ENCODE data around the gene OR4K2. TPM values are rescaled to one million over a fixed set of nuclear protein-coding genes. Genes with fewer than 3 reads are reported as not detected.
A peak's percentile ranks its signal among the peaks of the same experiment; 100 is the strongest.

The OR4K2 gene
- total RNA-seq, 1 experiment from 2014 or later = not detected

GRCh38 chr14:19918553-19919264, 43.8 kb downstream of the OR4K2 start:
- Histone ChIP-seq H3K4me3 (ENCODE audit: low read depth in 2 of 2, low read length in 2 of 2) (no peak overlapping the region), H3K36me3 (ENCODE audit: control insufficient read depth, insufficient read depth, low read length) (no peaks in the 10 kb centered on the region), H3K4me1 (ENCODE audit: control insufficient read depth, insufficient read depth, low read length) (no peaks in the 10 kb centered on the region; the same call in none of the 2 replicates), H3K27me3 (ENCODE audit: control insufficient read depth, insufficient read depth, low read length) (no peaks in the 10 kb centered on the region), H3K27ac (ENCODE audit: low read length) (peak overlapping the region; percentile 23; the same call in 1 of the 2 replicates), H3K9me3 (ENCODE audit: control insufficient read depth, insufficient read depth, low read depth, low read length) (no peaks in the 10 kb centered on the region)
- TF ChIP-seq POLR2AphosphoS5 (IDR thresholded peaks at IDR 0.05; ENCODE audit: low read depth, low read length) (no peak), REST (IDR thresholded peaks at IDR 0.05; ENCODE audit: insufficient read depth in 1 of 2, low read depth in 2 of 2, low read length in 1 of 2) (no peak), SIN3A (IDR thresholded peaks at IDR 0.05; ENCODE audit: borderline replicate concordance, insufficient read depth, low read depth, low read length) (no peak), TCF7L2 (IDR thresholded peaks at IDR 0.05; ENCODE audit: low read depth, low read length) (no peak)
- TF ChIP-seq, protein P1, sequence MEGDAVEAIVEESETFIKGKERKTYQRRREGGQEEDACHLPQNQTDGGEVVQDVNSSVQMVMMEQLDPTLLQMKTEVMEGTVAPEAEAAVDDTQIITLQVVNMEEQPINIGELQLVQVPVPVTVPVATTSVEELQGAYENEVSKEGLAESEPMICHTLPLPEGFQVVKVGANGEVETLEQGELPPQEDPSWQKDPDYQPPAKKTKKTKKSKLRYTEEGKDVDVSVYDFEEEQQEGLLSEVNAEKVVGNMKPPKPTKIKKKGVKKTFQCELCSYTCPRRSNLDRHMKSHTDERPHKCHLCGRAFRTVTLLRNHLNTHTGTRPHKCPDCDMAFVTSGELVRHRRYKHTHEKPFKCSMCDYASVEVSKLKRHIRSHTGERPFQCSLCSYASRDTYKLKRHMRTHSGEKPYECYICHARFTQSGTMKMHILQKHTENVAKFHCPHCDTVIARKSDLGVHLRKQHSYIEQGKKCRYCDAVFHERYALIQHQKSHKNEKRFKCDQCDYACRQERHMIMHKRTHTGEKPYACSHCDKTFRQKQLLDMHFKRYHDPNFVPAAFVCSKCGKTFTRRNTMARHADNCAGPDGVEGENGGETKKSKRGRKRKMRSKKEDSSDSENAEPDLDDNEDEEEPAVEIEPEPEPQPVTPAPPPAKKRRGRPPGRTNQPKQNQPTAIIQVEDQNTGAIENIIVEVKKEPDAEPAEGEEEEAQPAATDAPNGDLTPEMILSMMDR (IDR thresholded peaks at IDR 0.05) = no peak
- ChIA-PET CTCF (no interaction called here), POLR2A (no interaction called here)
- in situ Hi-C loops (cut with HindIII; ENCODE audit: low pct_unique_long_range_greater_than_20kb, low sequenced_read_pairs) (no loop called here), intact Hi-C loops (cut with micrococcal nuclease; ENCODE audit: unreplicated experiment) (no loop called here)
- DNase-seq (ENCODE audit: low read depth, low spot score) (no peak), ATAC-seq (peak; percentile 87)
- BruUV-seq (replicated peaks) = no TSS peak

DNA sequence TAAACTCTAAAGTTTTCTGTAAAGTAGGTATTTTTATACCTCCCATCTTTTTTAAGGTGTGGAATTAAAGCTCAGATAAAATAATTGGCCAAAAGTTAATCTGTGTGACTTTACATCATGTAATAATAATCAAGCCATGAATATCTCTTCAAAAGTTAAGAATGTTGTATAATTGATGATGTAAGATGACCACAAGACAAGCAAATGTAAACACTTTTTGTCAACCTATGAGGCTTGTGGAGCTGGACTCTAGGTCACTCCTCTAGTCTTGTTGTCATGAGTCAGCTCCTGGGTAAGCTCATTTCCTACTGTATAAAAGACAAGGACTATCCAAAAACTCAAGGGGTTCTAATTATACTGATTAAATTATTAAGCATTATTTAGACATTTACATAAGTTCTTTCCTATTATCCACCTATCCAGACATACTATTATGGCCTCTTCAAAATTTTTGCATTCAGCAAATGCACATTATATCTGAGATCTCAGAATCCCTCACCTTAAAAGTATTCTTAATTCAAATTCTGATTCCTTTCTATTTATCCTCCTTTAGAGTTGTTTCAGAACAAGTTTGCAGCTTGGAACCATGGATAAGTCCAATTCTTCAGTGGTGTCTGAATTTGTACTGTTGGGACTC, 45.2 kb downstream of the OR4K2 start, which contains the start of gene OR4K5:
OR4K5 (plus strand) TSS at position 587 of the 637 bp plus-strand sequence; CDS start at position 587, 0 bp downstream.
- intact Hi-C loops (cut with micrococcal nuclease; ENCODE audit: unreplicated experiment) (no loop called here), in situ Hi-C loops (cut with HindIII; ENCODE audit: low pct_unique_long_range_greater_than_20kb, low sequenced_read_pairs) (no loop called here)
- ChIA-PET CTCF (no interaction called here), POLR2A (no interaction called here)
- no peaks in the 10 kb centered on the region for H3K9me3 ChIP-seq (ENCODE audit: control insufficient read depth, insufficient read depth, low read depth, low read length)
- no peaks in the 10 kb centered on the region for H3K27me3 ChIP-seq (ENCODE audit: control insufficient read depth, insufficient read depth, low read length)
- DNase-seq (ENCODE audit: low read depth, low spot score) = no peak
- BruUV-seq (replicated peaks) = no TSS peak
- H3K27ac ChIP-seq (ENCODE audit: low read length) = peak within 1 kb of the TSS; percentile 23; the same call in 1 of the 2 replicates
- no peak for ATAC-seq
- H3K36me3 ChIP-seq (ENCODE audit: control insufficient read depth, insufficient read depth, low read length) = no peaks in the 10 kb centered on the region
- TF ChIP-seq REST (IDR thresholded peaks at IDR 0.05; ENCODE audit: insufficient read depth in 1 of 2, low read depth in 2 of 2, low read length in 1 of 2) = no peak
- TF ChIP-seq TCF7L2 (IDR thresholded peaks at IDR 0.05; ENCODE audit: low read depth, low read length) = no peak
- no peak for TF ChIP-seq POLR2AphosphoS5 (IDR thresholded peaks at IDR 0.05; ENCODE audit: low read depth, low read length)
- TF ChIP-seq, protein P1 (IDR thresholded peaks at IDR 0.05) = no peak
- TF ChIP-seq SIN3A (IDR thresholded peaks at IDR 0.05; ENCODE audit: borderline replicate concordance, insufficient read depth, low read depth, low read length) = no peak
- no peak within 1 kb of the TSS for H3K4me3 ChIP-seq (ENCODE audit: low read depth in 2 of 2, low read length in 2 of 2)
- no peaks in the 10 kb centered on the region; the same call in none of the 2 replicates for H3K4me1 ChIP-seq (ENCODE audit: control insufficient read depth, insufficient read depth, low read length)

Data from Panc1 (cell line).